CD4-positive, alpha-beta T cell treated with Interleukin-4 for 1 hour (primary cell): ENCODE measurements around the gene ERICH2.

ENCODE experiments used
- DNase-seq, 2 donors: peaks; one replicate each; pipeline ENCODE4 v3.0.0-alpha.2; 2020 to 2022

ERICH2 gene

GRCh38 chr2:170843656-170844055, 73.5 kb downstream of the ERICH2 start:
- no peak for DNase-seq

- no peak for DNase-seq
Observed at GRCh38 chr2:170845343-170845742, 75.2 kb downstream of the ERICH2 start.

- DNase-seq = no peak
Observed at GRCh38 chr2:170846314-170846713, 76.1 kb downstream of the ERICH2 start.

GRCh38 chr2:170847716-170848115, 77.5 kb downstream of the ERICH2 start:
- no peak for DNase-seq
